A673 (cell line): ENCODE data around the gene FMC1. TPM values are rescaled to one million over a fixed set of nuclear protein-coding genes. Genes with fewer than 3 reads are reported as not detected.
"Not testable (repeated sequence)": the region's sequence is repeated elsewhere in the genome, so short reads cannot be mapped to it uniquely, and the experiment has no call there.

Experiments
- BruUV-seq: library from RNA; stranded (reverse); fragments of 400-500 nt; replicated peaks from 2 replicates; lab custom pipeline; 2021; lab: Mats Ljungman, UMichigan
- CTCF ChIA-PET: fragments of 300-600 bp; sonication (Branson Sonifier 250); formaldehyde crosslinking; loops from one replicate; lab custom pipeline; 2022; ENCODE audit warnings: antibody characterized with exemption; lab: Charles Lee
- POLR2A ChIA-PET: fragments of 300-600 bp; sonication (Branson Sonifier 250); formaldehyde crosslinking; loops from one replicate; lab custom pipeline; 2022; ENCODE audit warnings: antibody characterized with exemption; ENCODE audit not compliant: low non-redundant PET; lab: Charles Lee
- DNase-seq: peaks from one replicate; pipeline ENCODE4 v3.0.0-alpha.2; 2015; ENCODE audit warnings: low spot score
- H3K27ac ChIP-seq: fragments of 200-600 bp; sonication (generic); 2 replicates; pipeline ENCODE4 v1.5.1; 2016; ENCODE audit warnings: mixed run types, low read depth, mild to moderate bottlenecking, mixed read lengths, antibody characterized with exemption, low read length; ENCODE audit not compliant: poor library complexity, severe bottlenecking
- H3K27me3 ChIP-seq: fragments of 200-600 bp; sonication (generic); replicated peaks from 2 replicates; pipeline ENCODE4 v1.6.1; 2017; ENCODE audit warnings: mixed run types, low read depth, mild to moderate bottlenecking, mixed read lengths, antibody characterized with exemption, low read length; ENCODE audit not compliant: insufficient read depth, poor library complexity
- H3K36me3 ChIP-seq: fragments of 200-600 bp; sonication (generic); 2 replicates; pipeline ENCODE4 v1.6.1; 2016; ENCODE audit warnings: mixed run types, mild to moderate bottlenecking, mixed read lengths, antibody characterized with exemption, low read length; ENCODE audit not compliant: insufficient read depth, poor library complexity, severe bottlenecking
- H3K4me1 ChIP-seq: fragments of 200-600 bp; sonication (generic); 2 replicates; pipeline ENCODE4 v1.6.1; 2017; ENCODE audit warnings: mixed run types, mild to moderate bottlenecking, mixed read lengths, antibody characterized with exemption, low read length; ENCODE audit not compliant: insufficient read depth, poor library complexity, severe bottlenecking
- H3K4me3 ChIP-seq: fragments of 200-600 bp; sonication (generic); 2 replicates; pipeline ENCODE4 v1.5.1; 2016; ENCODE audit warnings: low read depth, mixed run types, mild to moderate bottlenecking, mixed read lengths, low read length; ENCODE audit not compliant: poor library complexity, severe bottlenecking
- H3K9me3 ChIP-seq: fragments of 200-600 bp; sonication (generic); 2 replicates; pipeline ENCODE4 v1.6.1; 2016; ENCODE audit warnings: mixed run types, low read depth, mild to moderate bottlenecking, mixed read lengths, antibody characterized with exemption, low read length; ENCODE audit not compliant: poor library complexity, severe bottlenecking
- EZH2 ChIP-seq: fragments of 200-600 bp; sonication (generic); IDR thresholded peaks from 2 replicates; pipeline ENCODE4 v1.6.1; 2017; ENCODE audit warnings: borderline replicate concordance, low read depth, mild to moderate bottlenecking, mixed read lengths, antibody characterized with exemption, low read length; ENCODE audit not compliant: poor library complexity, severe bottlenecking
- intact Hi-C: fragments of 100-400 bp; cut with micrococcal nuclease; formaldehyde crosslinking; loops from one replicate; pipeline ENCODE4 v1.10.0; 2022; ENCODE audit not compliant: unreplicated experiment
- total RNA-seq: library from RNA; stranded (reverse); gene quantifications from 2 replicates; pipeline ENCODE4 v1.2.3, GENCODE V29; 2021
- TF ChIP-seq, protein P1 (sequence below): fragments of 300-800, 200-600 bp; sonication (generic); conservative IDR thresholded peaks from 2 replicates; pipeline ENCODE4 v1.5.1; 2017; ENCODE audit warnings: low read depth, mild to moderate bottlenecking, antibody characterized with exemption, low read length, moderate library complexity, mixed read lengths

Gene FMC1
- total RNA-seq, 1 experiment from 2014 or later, result 11.5 TPM

DNA sequence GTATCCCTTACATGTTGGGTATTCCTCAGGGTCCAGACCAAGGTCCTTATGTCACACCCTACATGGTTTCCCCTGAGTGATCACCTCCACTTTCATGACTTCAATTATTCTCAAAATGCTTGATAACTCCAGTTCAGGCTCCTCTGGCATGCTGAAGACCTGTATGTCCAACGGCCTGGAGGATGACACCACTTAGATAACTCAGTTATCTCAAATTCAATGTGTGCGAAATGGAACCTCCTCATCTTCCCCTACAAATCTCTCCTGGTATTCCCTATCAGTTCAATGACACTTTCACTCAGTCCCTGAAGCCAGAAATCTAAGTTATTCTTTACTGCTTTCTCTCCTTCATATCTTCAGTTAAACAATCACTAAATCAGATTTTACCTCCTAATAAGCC lies 9.9 kb downstream of the FMC1 start:
- no peaks in the 10 kb centered on the region for H3K4me1 ChIP-seq
- no TSS peak for BruUV-seq

DNA sequence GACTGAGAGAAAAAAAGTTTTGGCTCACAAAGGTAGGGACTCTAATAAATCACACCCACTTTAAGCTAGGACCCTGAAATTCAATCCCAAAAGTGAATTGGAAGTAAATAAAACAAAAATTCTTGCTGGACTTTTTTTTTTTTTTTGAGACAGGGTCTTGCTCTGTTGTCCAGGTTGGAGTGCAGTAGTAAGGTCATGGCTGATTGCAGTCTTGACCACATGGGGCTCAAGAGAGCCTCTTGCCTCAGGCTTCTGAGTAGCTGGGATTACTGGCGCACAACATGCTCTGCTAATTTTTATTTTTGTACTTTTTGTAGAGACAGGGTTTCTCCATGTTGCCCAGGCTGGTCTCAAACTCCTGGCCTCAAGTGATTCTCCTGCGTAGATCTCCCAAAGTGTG lies 13.6 kb downstream of the FMC1 start:
- H3K27ac ChIP-seq, result no peak overlapping the region
- no peaks in the 10 kb centered on the region for H3K9me3 ChIP-seq
- H3K27me3 ChIP-seq, result no peaks in the 10 kb centered on the region
- CTCF ChIA-PET, result no interaction called here
- no peaks in the 10 kb centered on the region for H3K4me1 ChIP-seq
- DNase-seq, result no peak
- POLR2A ChIA-PET, result interaction anchor here (0.6 kb wide), 1 partner anchor 54 kb away, joined by 5 read pairs; no protein-coding TSS in a partner anchor
- intact Hi-C loops, result no loop called here
- H3K36me3 ChIP-seq, result no peaks in the 10 kb centered on the region
- BruUV-seq, result no TSS peak
- TF ChIP-seq, protein P1, sequence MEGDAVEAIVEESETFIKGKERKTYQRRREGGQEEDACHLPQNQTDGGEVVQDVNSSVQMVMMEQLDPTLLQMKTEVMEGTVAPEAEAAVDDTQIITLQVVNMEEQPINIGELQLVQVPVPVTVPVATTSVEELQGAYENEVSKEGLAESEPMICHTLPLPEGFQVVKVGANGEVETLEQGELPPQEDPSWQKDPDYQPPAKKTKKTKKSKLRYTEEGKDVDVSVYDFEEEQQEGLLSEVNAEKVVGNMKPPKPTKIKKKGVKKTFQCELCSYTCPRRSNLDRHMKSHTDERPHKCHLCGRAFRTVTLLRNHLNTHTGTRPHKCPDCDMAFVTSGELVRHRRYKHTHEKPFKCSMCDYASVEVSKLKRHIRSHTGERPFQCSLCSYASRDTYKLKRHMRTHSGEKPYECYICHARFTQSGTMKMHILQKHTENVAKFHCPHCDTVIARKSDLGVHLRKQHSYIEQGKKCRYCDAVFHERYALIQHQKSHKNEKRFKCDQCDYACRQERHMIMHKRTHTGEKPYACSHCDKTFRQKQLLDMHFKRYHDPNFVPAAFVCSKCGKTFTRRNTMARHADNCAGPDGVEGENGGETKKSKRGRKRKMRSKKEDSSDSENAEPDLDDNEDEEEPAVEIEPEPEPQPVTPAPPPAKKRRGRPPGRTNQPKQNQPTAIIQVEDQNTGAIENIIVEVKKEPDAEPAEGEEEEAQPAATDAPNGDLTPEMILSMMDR, result no peak
- no peak for TF ChIP-seq EZH2
- H3K4me3 ChIP-seq, result no peak overlapping the region

More for the DNA sequence above, 9.9 kb downstream of the FMC1 start:
- Histone ChIP-seq H3K27me3 (no peaks in the 10 kb centered on the region), H3K9me3 (no peaks in the 10 kb centered on the region), H3K36me3 (peaks cover 6% of the 10 kb centered on the region), H3K27ac (no peak overlapping the region), H3K4me3 (no peak overlapping the region)
- CTCF ChIA-PET, result no interaction called here
- intact Hi-C loops, result no loop called here
- no peak for TF ChIP-seq EZH2
- TF ChIP-seq, protein P1, result no peak
- POLR2A ChIA-PET, result no interaction called here
- no peak for DNase-seq

DNA sequence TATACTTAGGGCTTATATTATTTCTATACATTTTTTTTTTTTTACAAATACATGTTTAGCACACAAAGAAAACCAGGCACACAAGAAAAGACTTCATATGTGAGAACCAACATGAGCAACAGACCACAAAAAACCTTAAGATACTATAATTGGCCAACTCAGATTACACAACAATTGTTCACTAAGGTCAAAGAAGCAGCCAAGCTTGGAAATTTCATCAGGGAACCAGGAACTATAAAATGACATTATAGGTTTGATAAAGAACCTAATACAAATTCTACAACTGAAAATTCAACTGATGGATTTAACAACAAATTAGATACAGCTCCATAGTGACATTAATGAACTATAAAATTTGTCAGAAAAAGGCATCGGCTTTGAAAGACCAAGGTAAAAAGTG lies 14.2 kb downstream of the FMC1 start:
- ChIA-PET CTCF (no interaction called here), POLR2A (no interaction called here)
- Histone ChIP-seq H3K4me3 (no peak overlapping the region), H3K36me3 (no peaks in the 10 kb centered on the region), H3K4me1 (no peaks in the 10 kb centered on the region), H3K27me3 (no peaks in the 10 kb centered on the region), H3K27ac (no peak overlapping the region), H3K9me3 (no peaks in the 10 kb centered on the region)
- BruUV-seq, result no TSS peak
- intact Hi-C loops, result no loop called here
- TF ChIP-seq, protein P1, result no peak
- no peak for TF ChIP-seq EZH2
- DNase-seq, result no peak

DNA sequence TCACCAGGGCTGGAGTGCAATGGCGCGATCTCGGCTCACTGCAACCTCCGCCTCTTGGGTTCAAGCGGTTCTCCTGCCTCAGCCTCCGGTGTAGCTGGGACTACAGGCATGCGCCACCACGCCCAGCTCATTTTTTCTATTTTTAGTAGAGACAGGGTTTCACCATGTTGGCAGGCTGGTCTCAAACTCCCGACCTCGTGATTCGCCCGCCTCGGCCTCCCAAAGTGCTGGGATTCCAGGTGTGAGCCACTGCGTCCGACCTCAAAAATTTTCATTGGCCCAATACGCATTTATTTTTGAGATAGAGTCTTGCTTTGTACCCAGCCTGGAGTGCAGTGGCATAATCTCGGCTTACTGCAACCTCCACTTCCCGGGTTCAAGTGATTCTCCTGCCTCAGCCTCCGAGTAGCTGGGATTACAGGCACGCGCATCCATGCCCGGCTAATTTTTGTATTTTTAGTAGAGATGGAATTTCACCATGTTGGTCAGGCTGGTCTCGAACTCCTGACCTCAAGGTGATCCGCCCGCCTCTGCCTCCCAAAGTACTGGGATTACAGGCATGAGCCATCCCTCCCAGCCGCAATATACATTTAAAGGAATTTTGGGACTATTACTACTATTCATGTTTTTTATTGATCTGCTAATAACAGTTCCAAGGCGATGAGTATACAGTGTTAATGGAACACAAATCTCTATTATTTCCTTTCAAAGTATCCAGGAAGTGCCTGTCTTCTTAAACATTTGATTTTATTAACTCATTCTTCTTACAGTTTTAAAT lies 16.8 kb downstream of the FMC1 start:
- intact Hi-C loops, result loop anchor here (2.0 kb wide), 1 partner anchor 17 kb away; the partner anchor contains the start of gene FMC1
- H3K27me3 ChIP-seq, DNase-seq, H3K36me3 ChIP-seq, CTCF ChIA-PET, H3K9me3 ChIP-seq, BruUV-seq: not testable (repeated sequence)
- Histone ChIP-seq H3K27ac (peak overlapping the region; percentile 97), H3K4me1 (peaks cover 16% of the 10 kb centered on the region), H3K4me3 (peak overlapping the region; percentile 85)
- POLR2A ChIA-PET, result interaction anchor here (0.9 kb wide), 1 partner anchor 8 kb away, joined by 18 read pairs; no protein-coding TSS in a partner anchor
